CD4-positive, alpha-beta T cell (primary cell): ENCODE results near the gene VWC2L. TPM values are rescaled to one million over a fixed set of nuclear protein-coding genes. Genes with fewer than 3 reads are reported as not detected.

Source experiments
- ATAC-seq: fragments of 200-7000 bp; cut with Tn5 transposase; one replicate; pipeline ENCODE4 v1.10.0; 2022; ENCODE audit warnings: mild to moderate bottlenecking; ENCODE audit not compliant: poor library complexity
- CTCF ChIA-PET: fragments of 350-600 bp; sonication (Branson Sonifier 250); formaldehyde crosslinking; loops from one replicate; lab custom pipeline; 2021; ENCODE audit warnings: antibody characterized with exemption, inconsistent platforms; lab: Charles Lee
- POLR2A ChIA-PET: fragments of 350-600 bp; sonication (Branson Sonifier 250); formaldehyde crosslinking; loops from one replicate; lab custom pipeline; 2021; ENCODE audit warnings: antibody characterized with exemption, inconsistent platforms; lab: Charles Lee
- DNase-seq, 14 experiments: peaks; one replicate each; pipeline ENCODE4 v3.0.0-alpha.2; 2013 to 2020; ENCODE audit warnings: mixed read lengths in 2 of 14
- H3K27ac ChIP-seq, 2 donors: one replicate each; pipeline versions ENCODE4 v1.5.1 to v1.7.0; 2013; ENCODE audit warnings: low read length in 2 of 2, low read depth in 1 of 2, mild to moderate bottlenecking in 1 of 2
- H3K27me3 ChIP-seq, 2 experiments: 1 replicate in 1 of 2; 2 replicates in 1 of 2; pipeline versions ENCODE4 v1.6.1 to v1.7.0; 2013; ENCODE audit warnings: low read length in 2 of 2, control low read depth in 1 of 2, mild to moderate bottlenecking in 1 of 2, moderate library complexity in 1 of 2; ENCODE audit not compliant: insufficient read depth in 2 of 2, control insufficient read depth in 1 of 2
- H3K36me3 ChIP-seq: one replicate; pipeline ENCODE4 v1.6.1; 2013; ENCODE audit warnings: low read length, control low read depth; ENCODE audit not compliant: insufficient read depth
- H3K4me1 ChIP-seq: one replicate; pipeline ENCODE4 v1.6.1; 2013; ENCODE audit warnings: low read length, control low read depth; ENCODE audit not compliant: insufficient read depth
- H3K4me3 ChIP-seq: one replicate; pipeline ENCODE4 v1.5.1; 2013; ENCODE audit warnings: mild to moderate bottlenecking, low read length, moderate library complexity
- H3K9me3 ChIP-seq, 2 experiments: 1 replicate in 1 of 2; 2 replicates in 1 of 2; pipeline versions ENCODE4 v1.6.1 to v1.7.0; 2013; ENCODE audit warnings: low read length in 2 of 2, mild to moderate bottlenecking in 2 of 2, control low read depth in 1 of 2, moderate library complexity in 1 of 2; ENCODE audit not compliant: control insufficient read depth in 1 of 2, insufficient read depth in 1 of 2
- H3K27ac Mint-ChIP-seq: one replicate; pipeline ENCODE4 v1.8.0; 2020; ENCODE audit warnings: mixed read lengths
- H3K27me3 Mint-ChIP-seq: one replicate; pipeline ENCODE4 v1.8.0; 2021; ENCODE audit warnings: mixed read lengths
- H3K36me3 Mint-ChIP-seq: one replicate; pipeline ENCODE4 v1.8.0; 2021; ENCODE audit warnings: low read depth, mixed read lengths
- H3K4me1 Mint-ChIP-seq: one replicate; pipeline ENCODE4 v1.8.0; 2021; ENCODE audit warnings: low read depth, mixed read lengths
- H3K4me3 Mint-ChIP-seq: one replicate; pipeline ENCODE4 v1.8.0; 2020; ENCODE audit warnings: mild to moderate bottlenecking, mixed read lengths
- H3K9me3 Mint-ChIP-seq: one replicate; pipeline ENCODE4 v1.8.0; 2020; ENCODE audit warnings: mixed read lengths
- CTCF ChIP-seq: fragments of 200-600 bp; IDR thresholded peaks from one replicate; pipeline ENCODE4 v1.8.0; 2022; ENCODE audit warnings: antibody characterized with exemption, mild to moderate bottlenecking
- intact Hi-C, 2 experiments: fragments of 100-400 bp; cut with DNase I in 1 of 2; cut with micrococcal nuclease in 1 of 2; formaldehyde crosslinking; loops; one replicate each; pipeline versions ENCODE4 v1.15.1 to v1.9.0; 2023 to 2025; cut with DNase I, micrococcal nuclease
- total RNA-seq, 174 experiments: library from RNA in 2 of 174; stranded (reverse) in 2 of 174; gene quantifications; one replicate each; pipeline ENCODE4 v1.2.3 and lab custom pipeline; 2021 to 2026

VWC2L gene
- total RNA-seq, 2 experiments from 2014 or later = not detected

GRCh38 chr2:214545898-214546542 is 135.2 kb downstream of the VWC2L start:
- Mint-ChIP-seq H3K27me3 (peaks cover 4% of the 10 kb centered on the region), H3K27ac (no peak overlapping the region), H3K9me3 (no peaks in the 10 kb centered on the region), H3K36me3 (no peaks in the 10 kb centered on the region), H3K4me1 (no peaks in the 10 kb centered on the region), H3K4me3 (no peak overlapping the region)
- CTCF ChIA-PET = no interaction called here
- DNase-seq = no peak
- H3K4me3 ChIP-seq = no peak overlapping the region
- no peaks in the 10 kb centered on the region for H3K36me3 ChIP-seq
- H3K27ac ChIP-seq = no peak overlapping the region
- no peaks in the 10 kb centered on the region for H3K27me3 ChIP-seq
- no peak for ATAC-seq
- no peaks in the 10 kb centered on the region for H3K9me3 ChIP-seq
- intact Hi-C loops = no loop called here
- no peak for TF ChIP-seq CTCF
- POLR2A ChIA-PET = no interaction called here
- no peaks in the 10 kb centered on the region for H3K4me1 ChIP-seq

DNA sequence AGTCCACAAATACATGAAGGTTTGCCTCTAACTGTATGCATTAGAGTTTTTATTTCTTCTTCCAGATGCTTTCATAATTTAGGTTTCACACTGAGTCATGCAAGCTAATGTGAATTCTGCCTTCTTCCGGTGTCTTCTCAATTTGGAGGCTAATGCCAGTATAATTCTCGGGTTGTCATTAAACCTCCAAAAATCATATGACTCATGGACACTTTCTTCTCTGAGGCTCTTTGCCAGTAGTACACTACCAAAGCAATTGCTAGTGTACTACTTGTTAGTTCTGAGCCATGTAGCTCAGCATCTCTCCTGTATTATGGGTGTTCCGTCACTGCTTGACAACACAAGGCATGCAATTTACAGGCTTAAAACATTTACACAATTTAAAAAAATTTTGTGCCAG is 137.1 kb downstream of the VWC2L start:
- Mint-ChIP-seq H3K27ac (no peak overlapping the region), H3K4me1 (no peaks in the 10 kb centered on the region), H3K36me3 (no peaks in the 10 kb centered on the region), H3K4me3 (no peak overlapping the region), H3K27me3 (peaks cover 4% of the 10 kb centered on the region), H3K9me3 (no peaks in the 10 kb centered on the region)
- intact Hi-C loops = no loop called here
- DNase-seq (no peak), ATAC-seq (no peak)
- H3K9me3 ChIP-seq = no peaks in the 10 kb centered on the region
- ChIA-PET CTCF (no interaction called here), POLR2A (no interaction called here)
- H3K27ac ChIP-seq = no peak overlapping the region
- TF ChIP-seq CTCF = no peak
- H3K4me1 ChIP-seq = no peaks in the 10 kb centered on the region
- no peaks in the 10 kb centered on the region for H3K36me3 ChIP-seq
- H3K27me3 ChIP-seq = no peaks in the 10 kb centered on the region
- no peak overlapping the region for H3K4me3 ChIP-seq

GRCh38 chr2:214549946-214550345 is 139.1 kb downstream of the VWC2L start:
- Mint-ChIP-seq H3K9me3 (no peaks in the 10 kb centered on the region), H3K4me3 (no peak overlapping the region), H3K4me1 (no peaks in the 10 kb centered on the region), H3K36me3 (no peaks in the 10 kb centered on the region), H3K27ac (no peak overlapping the region), H3K27me3 (no peaks in the 10 kb centered on the region)
- Histone ChIP-seq H3K4me3 (no peak overlapping the region), H3K36me3 (no peaks in the 10 kb centered on the region), H3K9me3 (no peaks in the 10 kb centered on the region), H3K4me1 (no peaks in the 10 kb centered on the region), H3K27me3 (no peaks in the 10 kb centered on the region), H3K27ac (no peak overlapping the region)
- DNase-seq (no peak), ATAC-seq (no peak)
- ChIA-PET POLR2A (no interaction called here), CTCF (no interaction called here)
- no peak for TF ChIP-seq CTCF
- intact Hi-C loops = no loop called here
